NT2/D1 (cell line): ENCODE measurements around the gene GLIS1.

Experiments used
- SUZ12 ChIP-seq: IDR thresholded peaks from 2 replicates; pipeline ENCODE4 v1.6.1; 2011; ENCODE audit not compliant: insufficient read length, insufficient read depth; ENCODE audit errors: extremely low read depth
- YY1 ChIP-seq: IDR thresholded peaks from 2 replicates; pipeline ENCODE4 v1.6.1; 2011; ENCODE audit not compliant: insufficient read length, insufficient read depth

DNA sequence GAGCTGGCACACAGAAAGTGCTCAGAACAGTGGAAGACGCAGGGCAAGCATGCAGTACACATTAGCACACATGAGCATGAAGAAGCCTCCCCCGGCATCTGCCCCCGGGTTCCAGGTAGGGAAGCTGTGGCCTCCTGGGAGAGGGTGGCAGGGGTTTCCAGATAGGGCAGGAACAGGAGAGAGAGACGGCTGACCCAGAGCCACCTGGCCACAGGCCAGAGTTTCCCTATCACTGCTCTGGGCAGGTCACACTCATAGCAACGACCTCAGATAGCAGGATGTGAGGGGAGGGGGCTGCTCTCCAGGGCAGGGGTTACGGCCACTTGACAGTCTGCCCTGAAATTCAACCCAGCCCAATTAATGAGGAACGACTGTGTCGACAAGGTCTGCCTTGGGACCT lies 36.6 kb downstream of the GLIS1 start:
- TF ChIP-seq YY1, result no peak
- no peak for TF ChIP-seq SUZ12
